ENCODE measurements around the gene ZNF630.
"Not testable (repeated sequence)": the region's sequence is repeated elsewhere in the genome, so short reads cannot be mapped to it uniquely, and the experiment has no call there.

ZNF630 gene

DNA sequence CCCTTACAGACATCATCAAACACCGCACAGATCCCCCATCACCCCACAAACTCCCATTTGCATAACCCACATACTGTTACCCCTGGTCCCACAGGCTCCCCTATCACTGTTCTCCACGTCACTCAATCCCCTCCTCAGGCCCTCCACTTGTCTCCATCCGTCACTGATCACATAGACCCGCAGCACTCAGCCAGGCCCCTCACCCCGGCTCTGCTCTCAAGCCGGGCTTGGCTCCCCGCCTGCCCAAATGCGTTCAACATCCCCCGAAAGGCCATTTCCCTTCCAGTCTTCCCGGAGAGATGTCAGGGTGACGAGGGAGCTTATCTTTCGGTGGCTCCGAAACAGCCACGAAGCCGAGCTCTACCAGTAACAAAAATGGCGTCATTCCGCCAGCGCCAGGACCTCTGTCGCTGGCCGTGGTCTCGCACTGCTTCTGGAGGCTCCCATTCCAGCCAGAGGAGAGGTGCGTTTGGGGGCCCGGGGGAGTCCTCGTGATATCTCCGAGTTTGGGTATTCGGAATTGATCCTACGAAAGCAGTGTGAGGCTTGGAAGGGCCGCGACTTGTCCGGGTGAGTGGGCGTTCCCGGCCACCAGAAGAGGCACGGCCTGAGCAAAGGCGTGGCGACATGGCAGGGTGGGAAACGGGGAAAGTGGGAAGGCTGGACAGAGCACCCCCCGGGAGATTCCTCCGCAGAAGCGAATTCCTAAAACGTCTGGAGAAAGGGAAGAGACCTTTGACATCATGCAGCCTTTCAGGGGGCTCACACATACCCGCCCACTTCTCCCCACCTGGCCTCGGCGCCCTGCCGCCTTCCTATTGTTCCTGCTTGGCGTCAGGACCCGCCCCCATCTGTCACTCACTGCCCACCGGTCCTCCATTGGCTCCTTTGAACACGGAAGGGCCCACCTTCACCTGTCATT is at the start of gene ZNF630:
Gene ZNF630 (minus strand): TSS at position 577 of the 922 bp plus-strand sequence. CDS start 4,754 bp downstream, outside the sequence.
- peak; percentile 65 for DNase-seq (ENCODE audit: low spot score)

DNA sequence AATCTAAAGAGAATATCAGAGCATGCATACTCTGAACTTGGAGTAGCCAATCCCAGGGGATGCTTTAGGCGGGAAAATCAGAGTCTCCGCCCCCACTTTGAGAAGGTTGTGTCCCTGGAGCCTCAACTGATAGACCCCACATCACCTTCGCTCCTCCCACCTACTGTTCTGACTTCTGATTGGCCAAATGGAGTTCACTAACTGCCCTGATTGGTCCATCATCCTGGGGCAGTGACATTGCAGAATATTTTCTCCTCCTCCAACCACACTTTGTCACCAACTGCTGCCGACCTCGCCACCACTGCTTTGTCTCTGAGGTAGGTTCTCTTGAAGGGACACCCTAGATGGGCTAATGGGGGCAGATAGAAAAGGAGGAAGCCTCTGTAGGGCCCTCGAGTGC is 36.3 kb upstream of the ZNF630 start:
- DNase-seq (ENCODE audit: low spot score) = no peak

DNA sequence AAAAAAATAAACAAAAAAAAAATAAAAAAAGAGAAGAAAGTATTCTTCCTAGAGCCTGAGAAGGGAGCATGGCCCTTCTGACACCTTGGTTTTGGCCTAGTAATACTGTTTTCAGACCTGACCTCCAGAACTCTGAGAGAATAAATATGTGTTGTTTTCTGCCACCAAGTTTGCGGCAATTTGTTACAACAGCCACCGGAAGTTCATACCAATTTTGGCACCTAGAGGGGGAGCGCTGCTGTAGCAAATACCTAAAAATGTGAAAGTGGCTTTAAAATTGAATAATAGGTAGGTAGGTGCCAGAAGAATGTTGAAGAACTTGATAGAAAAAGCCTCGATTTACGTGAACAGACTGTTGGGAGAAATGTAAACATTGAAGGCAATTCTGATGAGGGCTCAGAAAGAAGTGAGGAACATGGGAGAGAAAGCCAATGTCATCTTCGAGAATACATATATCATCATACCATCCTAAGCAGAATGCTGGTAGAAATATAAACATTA is 31.5 kb upstream of the ZNF630 start:
- no peak for DNase-seq (ENCODE audit: low spot score)

DNA sequence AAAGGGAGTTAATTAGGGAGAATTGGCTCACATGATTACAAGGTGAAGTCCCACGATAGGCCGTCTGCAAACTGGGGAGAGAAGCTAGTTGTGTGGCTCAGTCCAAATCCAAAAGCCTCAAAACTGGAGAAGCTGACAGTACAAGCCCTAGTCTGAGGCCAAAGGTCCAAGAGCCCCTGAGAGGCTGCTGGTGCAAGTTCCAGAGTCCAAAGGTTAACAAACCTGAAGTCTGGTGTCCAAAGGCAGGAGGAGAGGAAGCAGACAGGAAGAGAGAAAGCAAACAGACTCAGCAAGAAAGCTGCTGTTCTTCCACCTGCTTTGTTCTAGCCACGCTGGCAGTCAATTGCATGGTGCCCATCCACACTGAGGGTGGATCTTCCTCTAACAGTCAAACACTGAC is 30.0 kb upstream of the ZNF630 start:
- no peak for DNase-seq (ENCODE audit: low spot score)

DNA sequence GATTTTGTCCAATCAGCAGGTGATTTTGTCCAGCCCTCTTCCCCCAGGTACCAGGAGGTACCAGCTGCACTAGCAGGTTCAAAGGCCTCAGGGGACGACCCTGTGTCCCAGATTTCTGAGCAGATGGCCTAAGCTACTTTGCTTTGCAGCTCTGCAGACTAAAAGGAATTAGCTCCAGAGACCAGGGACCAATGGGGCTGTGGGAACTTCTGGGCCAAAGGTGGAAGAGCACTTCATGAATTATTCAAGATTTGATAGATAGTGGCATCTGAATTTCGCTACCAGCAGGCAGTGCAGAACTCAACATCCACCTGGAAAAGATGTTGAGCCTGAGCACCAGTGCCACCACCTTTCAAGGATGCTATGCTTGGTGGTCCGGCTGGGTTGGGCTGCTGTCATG is 21.1 kb upstream of the ZNF630 start:
- not testable (repeated sequence) for DNase-seq (ENCODE audit: low spot score)

DNA sequence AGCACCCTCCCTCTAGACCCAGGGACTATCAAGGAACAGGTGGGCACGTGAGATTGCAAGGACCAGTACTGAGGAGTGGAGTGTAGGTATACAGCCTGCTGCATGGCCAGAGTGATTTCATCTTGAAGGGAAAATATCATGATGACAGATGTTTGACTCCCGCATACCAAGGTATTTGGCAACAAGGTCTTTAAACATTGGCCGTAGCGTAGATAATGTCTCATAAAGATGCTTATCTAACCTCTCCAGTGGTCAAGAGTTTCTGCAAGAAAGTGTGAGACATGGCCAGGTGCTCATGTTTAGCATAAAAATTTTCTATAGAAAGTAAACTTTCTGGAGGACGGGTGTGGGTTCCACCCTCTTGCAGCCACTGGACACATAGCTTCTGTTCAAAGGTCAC is 18.7 kb upstream of the ZNF630 start:
- no peak for DNase-seq (ENCODE audit: low spot score)

DNA sequence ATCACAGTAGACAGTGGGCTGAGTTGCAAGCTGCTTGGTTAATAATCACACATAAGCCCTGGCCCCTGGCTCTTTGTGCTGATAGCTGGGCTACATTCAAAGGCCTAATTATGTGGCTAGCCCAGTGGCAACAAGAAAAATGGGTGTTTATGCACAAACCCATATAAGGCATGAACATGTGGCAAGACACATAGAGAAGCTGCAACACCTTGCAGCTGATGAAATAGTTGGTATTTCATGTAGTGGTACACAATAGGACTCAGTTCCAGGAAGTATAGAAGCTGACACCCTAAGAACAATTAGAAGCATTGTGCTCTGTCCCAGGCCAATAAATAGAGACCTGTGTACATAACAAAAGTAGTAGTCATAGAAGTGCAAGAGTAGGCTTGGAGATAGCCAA is 14.6 kb upstream of the ZNF630 start:
- no peak for DNase-seq (ENCODE audit: low spot score)

DNA sequence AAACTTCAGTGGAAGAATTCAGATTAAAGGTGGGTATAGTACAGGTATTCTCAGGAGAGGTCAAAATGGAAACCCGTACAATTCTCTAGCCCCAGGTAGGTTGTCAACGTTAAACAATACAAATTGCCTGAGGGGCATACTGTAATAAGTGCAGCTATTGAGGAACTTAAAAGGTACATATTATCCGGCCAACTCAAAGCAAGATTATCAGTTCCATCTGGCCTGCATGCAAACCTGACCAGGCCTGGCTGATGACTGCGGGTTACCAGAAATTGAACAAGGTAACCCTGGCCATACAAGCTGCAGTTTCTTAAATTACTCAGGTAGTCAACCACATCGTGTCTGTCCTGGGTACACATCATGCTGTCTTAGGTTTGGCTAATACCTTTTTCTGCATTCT is 12.3 kb upstream of the ZNF630 start:
- DNase-seq (ENCODE audit: low spot score) = no peak

DNA sequence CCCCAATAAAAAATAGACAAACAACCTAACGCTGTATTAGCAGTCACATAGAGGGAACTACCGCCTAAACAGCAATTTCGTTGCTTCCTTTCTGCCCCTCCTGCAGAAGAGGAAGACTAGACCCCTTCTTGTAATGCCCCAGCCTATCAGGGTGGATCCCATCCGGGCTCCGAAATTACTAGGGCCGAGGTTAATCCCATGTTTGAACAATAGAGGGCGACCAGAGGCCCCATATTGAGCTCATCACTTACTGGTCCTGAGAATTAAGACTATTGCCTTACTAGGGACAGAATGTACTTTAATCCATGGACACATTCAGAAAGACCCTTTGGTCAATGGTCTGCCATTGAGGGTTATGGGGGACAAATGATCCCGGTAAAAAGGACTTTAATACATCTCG is 11.8 kb upstream of the ZNF630 start:
- DNase-seq (ENCODE audit: low spot score) = peak; percentile 50

DNA sequence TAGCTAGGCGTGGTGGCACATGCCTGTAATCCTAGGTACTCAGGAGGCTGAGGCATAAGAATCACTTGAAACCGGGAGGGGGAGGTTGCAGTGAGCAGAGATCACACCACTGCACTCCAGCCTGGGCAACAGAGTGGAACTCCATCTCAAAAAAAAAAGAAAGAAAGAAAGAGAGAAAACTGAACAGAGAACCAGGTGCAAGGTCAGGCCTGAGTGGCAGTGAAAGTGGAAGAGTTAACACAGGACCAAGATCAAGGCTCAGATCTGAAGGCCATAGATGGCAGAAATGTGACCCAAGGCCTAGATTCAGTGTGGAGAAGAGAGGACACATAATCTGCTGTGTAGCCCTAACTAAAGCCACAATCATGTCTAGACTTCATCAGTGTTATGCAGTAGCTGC is 4.9 kb upstream of the ZNF630 start:
- no peak for DNase-seq (ENCODE audit: low spot score)

DNA sequence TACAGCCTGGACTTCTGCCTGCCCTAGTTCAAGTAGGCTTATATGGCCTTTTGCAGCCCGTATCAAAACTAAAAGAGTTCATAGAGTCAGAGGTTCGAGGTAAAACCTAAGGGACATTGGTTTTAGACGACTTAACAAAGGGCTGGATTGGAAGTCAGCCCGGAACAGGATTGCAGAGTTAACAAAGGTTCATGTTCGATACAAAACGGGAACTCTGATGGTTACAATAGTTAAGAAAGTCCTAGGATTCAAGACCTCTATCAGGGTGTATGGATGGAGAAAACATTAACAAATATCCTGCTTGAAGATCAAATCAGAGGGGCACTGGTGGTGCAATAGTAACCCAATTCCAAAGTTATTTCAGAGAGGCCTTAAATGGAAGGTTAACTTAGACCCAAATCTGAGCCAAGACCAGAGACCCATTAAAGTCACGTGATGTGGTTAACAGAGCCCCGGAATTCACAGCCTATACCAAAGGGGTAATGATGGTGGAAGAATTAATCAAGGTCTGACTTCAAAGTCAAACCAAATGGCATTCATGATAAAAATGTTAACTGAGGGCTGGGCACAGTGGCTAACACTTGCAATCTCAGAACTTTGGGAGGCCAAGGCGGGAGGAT is 656 bp upstream of the ZNF630 start:
- no peak for DNase-seq (ENCODE audit: low spot score)

DNA sequence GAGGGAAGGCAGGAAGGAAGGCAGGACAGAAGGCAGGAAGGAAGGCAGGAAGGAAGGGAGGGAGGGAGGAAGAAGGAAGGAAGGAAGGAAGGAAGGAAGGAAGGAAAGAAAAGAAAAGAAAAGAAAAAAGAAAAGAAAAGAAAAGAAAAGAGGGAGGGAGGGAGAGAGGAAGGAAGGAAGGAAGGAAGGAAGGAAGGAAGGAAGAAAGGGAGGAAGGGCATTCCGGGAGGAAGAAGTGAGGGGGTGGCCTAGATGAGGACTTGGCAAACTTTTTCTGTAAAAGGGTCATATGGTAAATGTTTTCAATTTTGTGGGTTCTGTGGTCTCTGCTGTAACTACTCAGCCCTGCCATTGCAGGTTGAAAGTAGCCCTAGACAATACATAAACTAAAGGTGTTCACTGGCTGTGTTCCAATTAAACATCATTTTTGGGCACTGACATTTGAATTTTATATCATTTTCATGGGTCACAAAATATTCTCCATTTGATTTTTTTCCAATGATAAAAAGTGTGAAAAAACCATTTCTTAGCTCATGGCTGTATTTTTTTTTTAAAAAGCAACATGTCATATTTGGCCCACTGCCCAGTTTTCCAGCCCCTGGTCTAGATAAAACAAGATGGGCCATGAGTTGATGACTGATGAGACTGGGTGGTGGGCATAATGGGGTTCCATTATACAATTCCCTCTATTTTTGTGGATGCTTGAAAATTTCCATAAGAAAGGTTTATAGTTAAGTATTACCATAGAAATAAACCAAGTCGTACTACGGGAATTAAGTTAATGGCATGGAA is 3.1 kb downstream of the ZNF630 start:
- DNase-seq (ENCODE audit: low spot score) = no peak

DNA sequence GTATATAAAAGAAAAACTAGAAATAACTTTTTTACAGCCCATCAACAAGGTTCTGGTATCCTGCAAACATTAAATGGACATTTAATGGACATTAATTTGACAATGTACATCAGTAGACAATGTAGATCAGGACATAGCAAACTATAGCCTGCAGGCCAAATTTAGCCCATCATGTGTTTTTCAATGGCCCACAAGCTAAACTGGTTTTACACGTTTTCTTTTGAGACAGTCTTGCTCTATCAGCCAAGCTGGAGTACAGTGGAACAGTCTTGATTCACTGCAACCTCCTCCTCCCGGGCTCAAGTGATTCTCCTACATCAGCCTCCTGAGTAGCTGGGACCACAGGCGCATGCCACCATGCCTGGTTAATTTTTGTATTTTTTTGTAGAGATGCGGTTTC is 7.2 kb downstream of the ZNF630 start:
- no peak for DNase-seq (ENCODE audit: low spot score)

DNA sequence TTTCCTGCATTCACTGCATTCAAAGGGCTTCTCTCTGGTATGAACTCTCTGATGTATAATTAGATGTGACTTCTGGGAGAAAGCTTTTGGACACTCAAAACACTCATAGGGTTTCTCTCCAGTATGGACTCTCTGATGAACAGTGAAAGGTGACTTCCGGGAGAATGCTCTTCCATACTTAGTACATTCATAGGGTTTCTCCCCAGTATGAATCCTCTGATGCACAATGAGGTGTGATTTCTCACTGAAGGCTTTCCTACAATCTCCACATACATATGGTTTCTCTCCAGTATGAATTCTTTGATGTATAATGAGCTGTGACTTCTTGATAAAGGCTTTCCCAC is 12.2 kb downstream of the ZNF630 start:
- no peak for DNase-seq (ENCODE audit: low spot score)

DNA sequence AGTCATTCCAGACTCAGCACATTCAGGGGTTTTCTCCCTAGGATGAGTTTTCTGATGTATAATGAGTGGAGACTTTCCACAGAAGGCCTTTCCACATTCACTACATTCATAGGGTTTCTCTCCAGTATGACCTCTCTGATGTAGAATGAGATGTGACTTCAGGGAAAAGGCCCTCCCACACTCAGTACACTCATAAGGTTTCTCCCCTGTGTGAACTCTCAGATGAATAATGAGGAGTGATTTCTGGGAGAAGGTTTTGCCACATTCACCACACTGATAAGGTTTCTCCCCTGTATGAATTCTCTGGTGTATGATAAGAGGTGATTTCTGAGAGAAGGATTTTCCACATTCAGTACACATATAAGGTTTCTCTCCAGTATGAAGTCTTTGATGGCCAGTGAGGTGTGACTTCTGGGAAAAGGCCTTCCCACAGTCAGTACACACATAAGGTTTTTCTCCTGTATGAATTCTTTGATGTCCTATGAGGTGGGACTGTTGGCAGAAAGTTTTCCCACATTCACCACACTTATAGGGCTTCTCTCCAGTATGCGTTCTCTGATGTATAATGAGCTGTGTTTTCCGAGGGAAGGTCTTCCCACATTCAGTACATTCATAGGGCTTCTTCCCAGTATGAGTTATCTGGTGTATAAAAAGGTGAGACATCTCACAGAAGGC is 12.7 kb downstream of the ZNF630 start:
- DNase-seq (ENCODE audit: low spot score) = no peak

DNA sequence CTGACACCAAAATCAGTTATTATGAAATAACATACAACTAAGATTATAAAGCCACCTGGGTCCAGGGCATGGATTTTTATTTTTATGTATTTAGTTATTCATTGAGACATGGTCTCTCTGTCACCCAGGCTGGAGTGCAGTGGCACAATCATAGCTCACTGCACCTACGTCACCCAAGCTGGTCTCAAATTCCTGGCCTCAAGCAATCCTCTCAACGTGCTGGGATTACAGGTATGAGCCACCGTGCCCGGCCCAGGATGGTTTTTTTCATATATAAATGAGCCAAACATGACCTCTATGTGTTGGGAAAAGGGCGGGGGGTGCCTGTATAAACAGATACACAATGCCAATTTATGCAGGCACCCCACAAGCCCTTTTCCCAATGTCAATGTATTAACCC is 24.6 kb downstream of the ZNF630 start:
- DNase-seq (ENCODE audit: low spot score) = no peak

DNA sequence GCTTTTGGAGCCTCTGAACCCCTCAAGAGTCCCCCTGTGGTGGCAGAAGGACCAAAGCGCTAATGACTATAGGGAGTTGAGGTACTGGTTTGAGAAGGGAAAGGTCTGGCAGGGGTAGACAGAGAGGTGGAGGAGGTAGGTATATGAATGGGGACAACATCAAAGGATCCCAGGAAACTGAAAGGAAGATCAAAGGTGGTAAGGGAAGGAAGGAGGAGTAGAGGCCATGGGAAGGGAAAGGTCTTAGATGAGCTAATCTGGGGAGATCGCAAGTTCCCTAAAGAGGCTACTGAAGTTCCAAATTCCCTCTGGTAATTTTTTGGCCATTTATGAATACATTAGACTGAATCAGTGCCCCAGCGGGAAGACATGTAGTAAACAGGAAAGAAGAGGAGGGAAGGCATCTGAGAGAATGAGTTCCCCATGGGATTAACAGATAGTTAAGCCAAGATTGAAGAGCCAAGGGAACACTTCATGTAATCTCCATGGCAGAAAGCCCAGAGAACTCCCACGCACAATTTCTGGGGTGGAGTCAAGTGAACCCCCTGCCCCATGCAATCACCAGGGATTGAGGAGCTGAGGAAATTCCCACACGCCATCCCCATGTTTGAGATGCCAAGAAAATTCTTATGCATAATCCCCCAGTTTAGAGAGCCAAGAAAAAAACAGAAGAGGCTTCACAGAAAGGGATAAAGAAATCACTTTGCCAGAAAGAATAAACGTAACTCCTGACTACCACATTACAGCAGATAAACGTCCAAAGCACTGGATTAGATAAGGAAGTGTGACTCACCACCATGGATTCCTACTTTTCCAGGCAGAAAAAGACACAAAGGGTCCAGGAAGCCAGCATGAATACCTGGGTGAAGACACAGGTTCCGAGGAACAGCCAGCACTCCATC is 25.8 kb downstream of the ZNF630 start:
- DNase-seq (ENCODE audit: low spot score) = no peak

DNA sequence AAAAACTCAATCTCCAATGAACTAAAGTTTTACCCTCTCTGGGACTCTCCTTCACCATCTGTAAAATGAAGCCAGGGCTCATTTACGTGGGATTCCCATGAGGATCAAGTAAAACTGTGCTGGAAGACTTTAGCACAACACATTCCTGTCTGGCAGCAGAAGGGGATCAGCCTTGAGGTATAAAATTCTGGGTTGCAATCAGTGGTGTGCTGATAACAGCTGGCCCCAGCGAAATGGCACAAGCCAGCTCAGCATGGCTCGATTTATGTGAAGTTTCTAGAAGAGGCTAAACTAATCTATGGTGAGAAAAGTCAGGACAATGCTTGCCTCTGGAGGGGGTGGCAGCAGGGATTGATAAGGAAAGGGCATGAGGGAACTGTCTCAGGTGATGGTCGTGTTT is 28.4 kb downstream of the ZNF630 start:
- no peak for DNase-seq (ENCODE audit: low spot score)

DNA sequence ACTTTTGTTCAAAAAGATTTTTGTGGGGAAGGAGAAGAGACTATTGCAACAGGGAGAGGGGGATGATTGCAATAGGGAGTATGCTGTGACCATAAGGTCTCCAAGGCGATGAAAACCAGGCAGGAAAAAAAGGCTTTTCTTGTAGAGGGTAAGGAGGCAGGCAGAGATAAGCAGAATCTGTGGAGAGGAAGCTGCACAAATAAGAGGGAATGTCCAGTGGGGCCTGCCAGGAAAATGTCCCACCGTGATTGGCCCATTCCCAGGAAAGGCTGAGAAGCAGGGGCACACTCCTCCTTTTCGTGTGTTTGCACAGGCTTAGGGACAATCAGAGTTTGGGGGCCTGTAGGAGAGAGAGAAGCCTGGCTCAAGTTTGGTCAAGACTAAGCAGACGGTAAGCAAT is 35.5 kb downstream of the ZNF630 start:
- no peak for DNase-seq (ENCODE audit: low spot score)

DNA sequence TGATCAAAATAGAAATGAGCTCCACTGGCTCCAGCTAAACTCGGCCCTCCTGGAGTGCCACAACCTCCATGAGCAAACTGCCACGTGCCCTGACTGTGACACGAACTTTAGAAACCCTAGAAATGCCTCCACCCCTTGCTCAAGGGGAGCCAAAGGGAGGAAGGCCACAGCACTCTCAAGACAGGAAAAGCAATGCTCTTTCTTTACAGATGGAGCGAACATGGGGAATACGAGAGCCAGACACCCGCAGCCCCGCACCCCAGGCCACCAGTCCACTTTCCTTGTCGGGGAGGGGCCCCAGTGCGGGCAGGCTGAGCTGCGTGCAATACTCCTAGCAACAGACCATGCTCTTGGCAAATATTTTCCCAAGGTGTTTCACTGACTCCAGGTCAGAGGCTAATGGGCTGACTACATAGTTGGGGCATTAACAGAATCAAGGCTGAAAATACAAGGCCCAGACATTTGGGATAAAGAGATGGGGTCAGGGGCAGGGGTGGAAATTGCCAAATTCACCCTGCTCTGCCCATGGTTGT is 40.7 kb downstream of the ZNF630 start:
- DNase-seq (ENCODE audit: low spot score) = not testable (repeated sequence)

DNA sequence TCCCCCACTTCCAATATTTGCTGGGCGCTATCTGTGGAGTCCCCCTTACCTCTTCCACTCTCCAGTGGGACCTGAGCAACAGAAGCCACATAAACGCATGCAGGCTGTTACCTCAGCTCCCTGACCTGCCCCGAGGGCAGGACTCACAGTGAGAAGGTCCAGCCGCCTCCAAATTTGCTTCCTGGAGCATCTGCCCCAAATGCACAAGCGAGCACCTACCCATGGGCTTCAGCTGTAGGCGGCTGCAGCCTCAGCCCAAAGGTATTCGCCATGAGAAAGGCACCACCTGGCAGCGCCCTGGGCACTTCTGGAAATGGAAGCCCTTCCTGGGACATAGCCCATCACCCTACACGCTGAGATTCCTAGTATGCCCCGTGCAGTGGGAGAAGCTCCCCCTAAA is 41.2 kb downstream of the ZNF630 start:
- no peak for DNase-seq (ENCODE audit: low spot score)

Data from CD4-positive, alpha-beta T cell treated with Interleukin-2 at 100 ng/mL for 4 hours (primary cell).